AG04449 (cell line): ENCODE data around the gene RBM17.

Experiments
- CTCF ChIA-PET: fragments of 350-600 bp; formaldehyde crosslinking; extraction: SDS; loops from one replicate; lab custom pipeline; 2021; ENCODE audit warnings: antibody characterized with exemption; lab: Yijun Ruan, JAX
- POLR2A ChIA-PET: fragments of 400-600, 350-600 bp; formaldehyde crosslinking; extraction: SDS; loops from one replicate; lab custom pipeline; 2020; ENCODE audit warnings: antibody characterized with exemption, inconsistent platforms; lab: Yijun Ruan, JAX
- DNase-seq: peaks from one replicate; pipeline ENCODE4 v3.0.0-alpha.2; 2010; ENCODE audit warnings: low read depth, low spot score
- H3K4me3 ChIP-seq: 2 replicates; pipeline ENCODE4 v1.5.1; 2011; ENCODE audit warnings: low read depth, mild to moderate bottlenecking, control low read depth, low read length
- CTCF ChIP-seq: IDR thresholded peaks from one replicate; pipeline ENCODE4 v1.5.1; 2011; ENCODE audit warnings: mild to moderate bottlenecking, moderate library complexity, low read length, control low read depth, inconsistent platforms; ENCODE audit not compliant: insufficient read depth; ENCODE audit errors: missing control alignments

The RBM17 gene

GRCh38 chr10:6049031-6049400, 39.8 kb upstream of the RBM17 start:
- no peak for DNase-seq
- POLR2A ChIA-PET = no interaction called here
- CTCF ChIA-PET = interaction anchor here (1.6 kb wide), 1 partner anchor 11 kb away, joined by 3 read pairs; no protein-coding TSS in a partner anchor
- no peak for TF ChIP-seq CTCF
- H3K4me3 ChIP-seq = no peak overlapping the region

- ChIA-PET CTCF (interaction anchor here (0.6 to 2.5 kb wide), 4 partner anchors 35 to 428 kb away, joined by 3 to 7 read pairs (median 4); partner anchors contain the start of gene PFKFB3), POLR2A (no interaction called here)
- peak overlapping the region; percentile 41 for H3K4me3 ChIP-seq
- TF ChIP-seq CTCF = no peak
- DNase-seq = no peak
Observed at GRCh38 chr10:6050801-6051445, 37.9 kb upstream of the RBM17 start.

GRCh38 chr10:6052247-6053221, 36.3 kb upstream of the RBM17 start:
- no peak overlapping the region for H3K4me3 ChIP-seq
- ChIA-PET POLR2A (no interaction called here), CTCF (interaction anchor here (1.0 kb wide), 1 partner anchor 38 kb away, joined by 4 read pairs; no protein-coding TSS in a partner anchor)
- TF ChIP-seq CTCF = no peak
- DNase-seq = no peak

GRCh38 chr10:6053303-6053702, 35.5 kb upstream of the RBM17 start:
- DNase-seq = no peak
- H3K4me3 ChIP-seq = no peak overlapping the region
- no peak for TF ChIP-seq CTCF
- POLR2A ChIA-PET = no interaction called here
- CTCF ChIA-PET = interaction anchor here (1.0 kb wide), 1 partner anchor 39 kb away, joined by 4 read pairs; no protein-coding TSS in a partner anchor

- CTCF ChIA-PET = interaction anchor here (1.0 to 1.4 kb wide), 2 partner anchors 32 to 40 kb away, joined by 4 to 6 read pairs; no protein-coding TSS in a partner anchor
- POLR2A ChIA-PET = no interaction called here
- TF ChIP-seq CTCF = no peak
Observed at GRCh38 chr10:6053816-6054631, 34.8 kb upstream of the RBM17 start.

More at GRCh38 chr10:6053816-6054631, 34.8 kb upstream of the RBM17 start:
- H3K4me3 ChIP-seq = no peak overlapping the region
- DNase-seq = no peak
